Renal cortical epithelial cell (primary cell): ENCODE data around the gene PIGO. TPM values are rescaled to one million over a fixed set of nuclear protein-coding genes. Genes with fewer than 3 reads are reported as not detected.
A peak's percentile ranks its signal among the peaks of the same experiment; 100 is the strongest.

Source experiments
- DNase-seq: peaks from one replicate; pipeline ENCODE4 v3.0.0-alpha.2; 2011; ENCODE audit warnings: low read depth
- total RNA-seq: library from RNA; depleted of rRNA; stranded (reverse); fragments of >200 nt; gene quantifications from 2 replicates; pipeline ENCODE4 v1.2.3, GENCODE V29; 2014

PIGO gene
- 16.5 and 30.6 TPM in 2 replicates for total RNA-seq

GRCh38 chr9:35096035-35096849 lies at the start of gene PIGO:
PIGO (minus strand) TSS chr9:35096591; CDS start chr9:35095565, 1,026 bp downstream.
- peak; percentile 60 for DNase-seq

GRCh38 chr9:35142037-35142436 lies 45.6 kb upstream of the PIGO start:
- no peak for DNase-seq

- no peak for DNase-seq
Measured at GRCh38 chr9:35140093-35140492, 43.7 kb upstream of the PIGO start.

- no peak for DNase-seq
Measured at GRCh38 chr9:35136866-35137265, 40.5 kb upstream of the PIGO start.

GRCh38 chr9:35135988-35136387 lies 39.6 kb upstream of the PIGO start:
- no peak for DNase-seq

- DNase-seq = no peak
Measured at GRCh38 chr9:35134920-35135319, 38.5 kb upstream of the PIGO start.

- peak; percentile 82 for DNase-seq
Measured at GRCh38 chr9:35116898-35117551, 20.6 kb upstream of the PIGO start.

GRCh38 chr9:35116539-35116897 lies 20.1 kb upstream of the PIGO start:
- DNase-seq = no peak

- peak; percentile 90 for DNase-seq
Measured at GRCh38 chr9:35115680-35116538, 19.5 kb upstream of the PIGO start, which contains the start of gene ATOSB. ATOSB (minus strand) TSS chr9:35115862; CDS start chr9:35108274, 7,588 bp downstream.

- peak; percentile 40 for DNase-seq
Measured at GRCh38 chr9:35114840-35115628, 18.6 kb upstream of the PIGO start.

GRCh38 chr9:35114113-35114839 lies 17.9 kb upstream of the PIGO start:
- peak; percentile 87 for DNase-seq

GRCh38 chr9:35112257-35113020 lies 16.0 kb upstream of the PIGO start:
- peak; percentile 47 for DNase-seq

- peak; percentile 96 for DNase-seq
Measured at GRCh38 chr9:35111001-35111933, 14.9 kb upstream of the PIGO start.

GRCh38 chr9:35110327-35110761 lies 14.0 kb upstream of the PIGO start:
- DNase-seq = peak; percentile 86

GRCh38 chr9:35108946-35109575 lies 12.7 kb upstream of the PIGO start:
- no peak for DNase-seq

- DNase-seq = no peak
Measured at GRCh38 chr9:35108461-35108860, 12.1 kb upstream of the PIGO start.

- no peak for DNase-seq
Measured at GRCh38 chr9:35107297-35108290, 11.2 kb upstream of the PIGO start.
